ENCODE measurements around the gene MLLT6. TPM values are rescaled to one million over a fixed set of nuclear protein-coding genes. Genes with fewer than 3 reads are reported as not detected.

Gene MLLT6
- total RNA-seq, 4 donors from 2014 or later, result 68.7 to 272 (median 100) TPM

DNA sequence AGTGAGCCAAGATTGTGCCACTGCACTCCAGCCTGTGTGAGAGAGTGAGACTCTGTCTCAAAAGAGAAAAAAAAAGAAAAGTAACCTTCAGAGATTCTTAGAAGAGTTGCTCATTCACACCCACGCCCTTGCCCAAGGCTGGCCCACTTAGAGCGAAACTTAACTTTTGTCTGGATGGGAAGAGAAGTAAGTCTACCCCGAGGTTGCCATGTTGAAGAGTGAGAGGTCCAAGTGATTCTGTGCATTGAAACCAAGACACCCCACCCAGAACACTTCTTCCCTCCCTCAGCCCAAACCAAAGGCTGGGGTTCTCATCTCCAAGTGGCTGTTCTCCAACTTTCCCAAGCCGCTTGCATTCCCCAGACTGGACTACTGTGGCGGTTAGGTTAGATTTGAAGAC, 22.7 kb downstream of the MLLT6 start:
- no peak for DNase-seq
- Histone ChIP-seq H3K9me3 (no peaks in the 10 kb centered on the region), H3K4me3 (no peak overlapping the region), H3K27ac (peak overlapping the region; percentile 13 to 45 (median 38)), H3K36me3 (no peaks in the 10 kb centered on the region), H3K4me1 (peaks cover 25 to 75% (median 49%) of the 10 kb centered on the region in 4 donors), H3K27me3 (no peaks in the 10 kb centered on the region)
- TF ChIP-seq, protein P1, sequence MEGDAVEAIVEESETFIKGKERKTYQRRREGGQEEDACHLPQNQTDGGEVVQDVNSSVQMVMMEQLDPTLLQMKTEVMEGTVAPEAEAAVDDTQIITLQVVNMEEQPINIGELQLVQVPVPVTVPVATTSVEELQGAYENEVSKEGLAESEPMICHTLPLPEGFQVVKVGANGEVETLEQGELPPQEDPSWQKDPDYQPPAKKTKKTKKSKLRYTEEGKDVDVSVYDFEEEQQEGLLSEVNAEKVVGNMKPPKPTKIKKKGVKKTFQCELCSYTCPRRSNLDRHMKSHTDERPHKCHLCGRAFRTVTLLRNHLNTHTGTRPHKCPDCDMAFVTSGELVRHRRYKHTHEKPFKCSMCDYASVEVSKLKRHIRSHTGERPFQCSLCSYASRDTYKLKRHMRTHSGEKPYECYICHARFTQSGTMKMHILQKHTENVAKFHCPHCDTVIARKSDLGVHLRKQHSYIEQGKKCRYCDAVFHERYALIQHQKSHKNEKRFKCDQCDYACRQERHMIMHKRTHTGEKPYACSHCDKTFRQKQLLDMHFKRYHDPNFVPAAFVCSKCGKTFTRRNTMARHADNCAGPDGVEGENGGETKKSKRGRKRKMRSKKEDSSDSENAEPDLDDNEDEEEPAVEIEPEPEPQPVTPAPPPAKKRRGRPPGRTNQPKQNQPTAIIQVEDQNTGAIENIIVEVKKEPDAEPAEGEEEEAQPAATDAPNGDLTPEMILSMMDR (IDR thresholded peaks at IDR 0.05), result no peak
- TF ChIP-seq POLR2A (IDR thresholded peaks at IDR 0.05) (no peak), EP300 (IDR thresholded peaks at IDR 0.05; ENCODE audit: low read depth) (no peak), POLR2AphosphoS5 (IDR thresholded peaks at IDR 0.05) (no peak)
- 72 to 78% methylated on average over 3 to 5 of the region's 5 CpGs for WGBS, 2 donors (ENCODE audit: low coverage in 1 of 2)
- in situ Hi-C loops (cut with MboI; ENCODE audit: low pct_ligation_motif_present in 1 of 4, low pct_unique_long_range_greater_than_20kb in 1 of 4, low sequenced_read_pairs in 3 of 4), result no loop called here
- intact Hi-C loops (cut with DNase I; ENCODE audit: low total_unique reads), result no loop called here

- no peak for TF ChIP-seq POLR2AphosphoS5 (IDR thresholded peaks at IDR 0.05)
- TF ChIP-seq POLR2A (IDR thresholded peaks at IDR 0.05), result no peak
- TF ChIP-seq EP300 (IDR thresholded peaks at IDR 0.05; ENCODE audit: low read depth), result no peak
- TF ChIP-seq, protein P1 (IDR thresholded peaks at IDR 0.05), result no peak
- Histone ChIP-seq H3K27ac (peak overlapping the region; percentile 45 to 98 (median 95)), H3K9me3 (no peaks in the 10 kb centered on the region), H3K27me3 (no peaks in the 10 kb centered on the region), H3K4me1 (peaks cover 25 to 81% (median 52%) of the 10 kb centered on the region in 4 donors), H3K4me3 (no peak overlapping the region), H3K36me3 (no peaks in the 10 kb centered on the region)
- DNase-seq, result peak; percentile 52
- WGBS, 2 donors (ENCODE audit: low coverage in 1 of 2), result 81% methylated on average over 8 of the region's 8 CpGs; no CpG with 5 or more reads in 1 of the 2 donors
- in situ Hi-C loops (cut with MboI; ENCODE audit: low pct_ligation_motif_present in 1 of 4, low pct_unique_long_range_greater_than_20kb in 1 of 4, low sequenced_read_pairs in 3 of 4) (no loop called here), intact Hi-C loops (cut with DNase I; ENCODE audit: low total_unique reads) (no loop called here)
These were observed 23.3 kb downstream of the MLLT6 start for GRCh38 chr17:38728290-38728831.

DNA sequence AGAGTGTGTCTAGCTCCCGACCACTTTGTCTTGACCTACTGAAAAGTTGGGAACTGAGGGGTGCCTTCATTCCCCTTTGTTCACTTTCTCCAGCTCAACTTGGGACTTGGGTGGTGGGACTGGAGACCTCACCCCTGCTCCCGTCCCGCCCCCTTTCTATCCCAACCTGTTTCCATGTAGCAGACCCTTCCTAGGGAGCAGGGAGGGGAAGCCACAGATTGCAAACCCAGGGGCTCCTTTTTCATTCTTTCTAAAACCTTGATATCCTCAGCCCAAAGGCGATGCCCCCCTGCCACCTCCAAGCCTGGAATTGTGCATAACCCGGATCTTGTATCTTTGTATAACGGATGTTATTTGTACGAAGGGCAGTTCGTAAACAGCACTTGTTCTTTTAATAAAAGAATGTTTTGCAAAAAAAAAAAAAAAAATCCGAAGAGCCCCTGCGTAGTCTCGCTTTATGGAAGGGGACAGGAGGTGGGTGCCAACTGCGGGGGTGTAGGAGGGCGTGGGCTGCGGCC, 24.4 kb downstream of the MLLT6 start:
- no peak for DNase-seq
- intact Hi-C loops (cut with DNase I; ENCODE audit: low total_unique reads) (no loop called here), in situ Hi-C loops (cut with MboI; ENCODE audit: low pct_ligation_motif_present in 1 of 4, low pct_unique_long_range_greater_than_20kb in 1 of 4, low sequenced_read_pairs in 3 of 4) (no loop called here)
- Histone ChIP-seq H3K9me3 (no peaks in the 10 kb centered on the region), H3K4me1 (peaks cover 25 to 87% (median 47%) of the 10 kb centered on the region in 4 donors), H3K27me3 (no peaks in the 10 kb centered on the region), H3K36me3 (no peaks in the 10 kb centered on the region), H3K4me3 (peak overlapping the region; percentile 62 to 90 (median 75)), H3K27ac (peak overlapping the region; percentile 94 to 98 (median 96))
- WGBS, 2 donors (ENCODE audit: low coverage in 1 of 2), result 25 to 31% methylated on average over 10 to 14 of the region's 14 CpGs
- TF ChIP-seq POLR2A (IDR thresholded peaks at IDR 0.05) (no peak), POLR2AphosphoS5 (IDR thresholded peaks at IDR 0.05) (no peak), EP300 (IDR thresholded peaks at IDR 0.05; ENCODE audit: low read depth) (no peak)
- TF ChIP-seq, protein P1 (IDR thresholded peaks at IDR 0.05), result no peak

DNA sequence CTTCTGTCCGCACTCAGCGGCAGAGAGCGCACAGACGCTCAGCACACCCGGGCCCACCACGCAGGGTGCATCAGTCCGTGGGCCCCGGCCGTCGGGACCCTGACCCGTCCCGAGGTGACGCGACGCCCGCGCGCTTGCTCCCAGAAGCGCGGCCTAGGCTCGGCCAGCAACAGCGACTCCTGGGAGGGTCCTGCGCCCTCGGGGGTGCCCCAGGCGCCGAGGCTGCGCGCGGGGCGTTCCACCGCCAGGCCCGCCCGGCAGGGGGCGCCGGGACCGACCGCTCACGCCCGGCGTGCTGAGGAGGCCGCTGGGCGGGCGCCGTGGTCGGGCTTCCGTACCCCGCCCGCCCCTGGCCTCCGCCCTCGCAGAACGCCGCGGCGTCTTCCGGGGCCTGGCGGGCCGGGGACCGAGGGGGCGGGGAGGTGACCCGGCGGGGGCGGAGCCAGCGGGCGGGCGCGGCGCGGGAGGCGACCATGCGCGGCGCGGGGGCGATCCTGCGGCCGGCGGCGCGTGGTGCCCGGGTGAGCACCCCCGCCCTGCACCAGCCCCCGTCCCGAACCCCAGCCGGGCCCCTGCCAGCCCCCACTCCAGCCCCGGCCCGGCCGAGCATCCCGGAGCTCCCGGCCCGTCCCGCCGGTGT, 24.9 kb downstream of the MLLT6 start, which contains the start of gene CISD3:
Gene CISD3 (plus strand): TSS at position 456 of the 640 bp plus-strand sequence. CDS start 18 bp downstream, at position 474.
- H3K27me3 ChIP-seq, result no peaks in the 10 kb centered on the region
- intact Hi-C loops (cut with DNase I; ENCODE audit: low total_unique reads) (loop anchor here (2.0 kb wide), 1 partner anchor 27 kb away; no protein-coding TSS in a partner anchor), in situ Hi-C loops (cut with MboI; ENCODE audit: low pct_ligation_motif_present in 1 of 4, low pct_unique_long_range_greater_than_20kb in 1 of 4, low sequenced_read_pairs in 3 of 4) (loop anchor here in 3 of 4 donors (5.0 to 10.0 kb wide), 2 partner anchors 53 to 55 kb away; partner anchors contain the start of gene EPOP (in 2 of the 3))
- TF ChIP-seq POLR2AphosphoS5 (IDR thresholded peaks at IDR 0.05) (peak in 1 of 3 donors; percentile 22), POLR2A (IDR thresholded peaks at IDR 0.05) (no peak), EP300 (IDR thresholded peaks at IDR 0.05; ENCODE audit: low read depth) (no peak)
- TF ChIP-seq, protein P1 (IDR thresholded peaks at IDR 0.05), result peak; percentile 49 to 75 (median 70)
- 1% methylated on average over 16 of the region's 92 CpGs; no CpG with 5 or more reads in 1 of the 2 donors for WGBS, 2 donors (ENCODE audit: low coverage in 1 of 2)
- H3K4me1 ChIP-seq, result peaks cover 26 to 87% (median 43%) of the 10 kb centered on the region in 4 donors
- peak; percentile 93 for DNase-seq
- no peaks in the 10 kb centered on the region for H3K36me3 ChIP-seq
- peak within 1 kb of the TSS; percentile 94 to 98 (median 96) for H3K27ac ChIP-seq
- peak within 1 kb of the TSS; percentile 75 to 90 (median 81) for H3K4me3 ChIP-seq
- no peaks in the 10 kb centered on the region for H3K9me3 ChIP-seq
